Testis (tissue), 2 donors: ENCODE data around the gene GGCX.

Experiments
- POLR2A ChIP-seq: fragments of 450-650 bp; IDR thresholded peaks from one replicate; pipeline ENCODE4 v1.6.1; 2017; ENCODE audit warnings: antibody characterized with exemption, mild to moderate bottlenecking, moderate library complexity
- TF ChIP-seq, protein P1 (sequence below), 3 experiments: fragments of 450-650 bp in 2 of 3; fragments of 200-600 bp in 1 of 3; sonication (generic) in 1 of 3; IDR thresholded peaks; one replicate each; pipeline ENCODE4 v1.5.1; 2016 to 2019; ENCODE audit warnings: antibody characterized with exemption in 3 of 3, mild to moderate bottlenecking in 2 of 3, moderate library complexity in 1 of 3

GRCh38 chr2:85540133-85540648 is 21.1 kb downstream of the GGCX start:
- TF ChIP-seq, protein P1, sequence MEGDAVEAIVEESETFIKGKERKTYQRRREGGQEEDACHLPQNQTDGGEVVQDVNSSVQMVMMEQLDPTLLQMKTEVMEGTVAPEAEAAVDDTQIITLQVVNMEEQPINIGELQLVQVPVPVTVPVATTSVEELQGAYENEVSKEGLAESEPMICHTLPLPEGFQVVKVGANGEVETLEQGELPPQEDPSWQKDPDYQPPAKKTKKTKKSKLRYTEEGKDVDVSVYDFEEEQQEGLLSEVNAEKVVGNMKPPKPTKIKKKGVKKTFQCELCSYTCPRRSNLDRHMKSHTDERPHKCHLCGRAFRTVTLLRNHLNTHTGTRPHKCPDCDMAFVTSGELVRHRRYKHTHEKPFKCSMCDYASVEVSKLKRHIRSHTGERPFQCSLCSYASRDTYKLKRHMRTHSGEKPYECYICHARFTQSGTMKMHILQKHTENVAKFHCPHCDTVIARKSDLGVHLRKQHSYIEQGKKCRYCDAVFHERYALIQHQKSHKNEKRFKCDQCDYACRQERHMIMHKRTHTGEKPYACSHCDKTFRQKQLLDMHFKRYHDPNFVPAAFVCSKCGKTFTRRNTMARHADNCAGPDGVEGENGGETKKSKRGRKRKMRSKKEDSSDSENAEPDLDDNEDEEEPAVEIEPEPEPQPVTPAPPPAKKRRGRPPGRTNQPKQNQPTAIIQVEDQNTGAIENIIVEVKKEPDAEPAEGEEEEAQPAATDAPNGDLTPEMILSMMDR (IDR thresholded peaks at IDR 0.05): no peak
- TF ChIP-seq POLR2A: no peak
